Measurements from ENCODE around the gene CNBP. TPM values are rescaled to one million over a fixed set of nuclear protein-coding genes. Genes with fewer than 3 reads are reported as not detected.
"Not testable (repeated sequence)": the region's sequence is repeated elsewhere in the genome, so short reads cannot be mapped to it uniquely, and the experiment has no call there.

The CNBP gene
- total RNA-seq, 1 experiment from 2014 or later: 266 TPM

- CTCF ChIA-PET: interaction anchor here (0.6 to 1.2 kb wide), 6 partner anchors 21 to 716 kb away, joined by 3 to 7 read pairs (median 4); no protein-coding TSS in a partner anchor
- Mint-ChIP-seq H3K27me3 (ENCODE audit: insufficient read depth, unreplicated experiment) (no peaks in the 10 kb centered on the region), H3K27ac (ENCODE audit: unreplicated experiment) (no peak overlapping the region), H3K4me1 (ENCODE audit: low read depth, unreplicated experiment) (peaks cover 7% of the 10 kb centered on the region), H3K4me3 (ENCODE audit: unreplicated experiment) (peak overlapping the region; percentile 65), H3K36me3 (ENCODE audit: insufficient read depth, unreplicated experiment) (no peaks in the 10 kb centered on the region), H3K9me3 (ENCODE audit: unreplicated experiment) (no peaks in the 10 kb centered on the region)
- H3K4me1 ChIP-seq: peaks cover 9% of the 10 kb centered on the region
- no peaks in the 10 kb centered on the region for H3K27me3 ChIP-seq (replicated peaks; ENCODE audit: control insufficient read depth, insufficient read depth, low read length)
- H3K36me3 ChIP-seq (ENCODE audit: control insufficient read depth, insufficient read depth, low read length): no peaks in the 10 kb centered on the region
- no TSS peak for BruUV-seq (replicated peaks)
- intact Hi-C loops (cut with micrococcal nuclease; ENCODE audit: unreplicated experiment): no loop called here
- H3K4me3 ChIP-seq (ENCODE audit: low read depth, low read length): peak overlapping the region; percentile 21
- no peak for TF ChIP-seq CTCF (IDR thresholded peaks at IDR 0.05; ENCODE audit: insufficient read depth in 1 of 2, low read depth in 1 of 2, low read length in 1 of 2, severe bottlenecking in 1 of 2, unreplicated experiment in 1 of 2)
- H3K9me3 ChIP-seq: no peaks in the 10 kb centered on the region
- peak; percentile 54 to 56 for DNase-seq
- POLR2A ChIA-PET: interaction anchor here (0.6 to 0.9 kb wide), 4 partner anchors 39 to 149 kb away, joined by 3 to 10 read pairs (median 4); no protein-coding TSS in a partner anchor
These were observed 41.3 kb upstream of the CNBP start for GRCh38 chr3:129224984-129225393.

GRCh38 chr3:129224387-129224786 is 40.7 kb upstream of the CNBP start:
- not testable (repeated sequence) for H3K4me1 ChIP-seq; BruUV-seq (replicated peaks); H3K4me3 ChIP-seq (ENCODE audit: low read depth, low read length)

GRCh38 chr3:129218742-129219141 is 35.0 kb upstream of the CNBP start:
- intact Hi-C loops (cut with micrococcal nuclease; ENCODE audit: unreplicated experiment): no loop called here
- no peak for DNase-seq
- Histone ChIP-seq H3K9me3 (no peaks in the 10 kb centered on the region), H3K4me1 (no peaks in the 10 kb centered on the region), H3K4me3 (ENCODE audit: low read depth, low read length) (no peak overlapping the region), H3K36me3 (ENCODE audit: control insufficient read depth, insufficient read depth, low read length) (no peaks in the 10 kb centered on the region), H3K27me3 (replicated peaks; ENCODE audit: control insufficient read depth, insufficient read depth, low read length) (no peaks in the 10 kb centered on the region)
- no peak for TF ChIP-seq CTCF (IDR thresholded peaks at IDR 0.05; ENCODE audit: insufficient read depth in 1 of 2, low read depth in 1 of 2, low read length in 1 of 2, severe bottlenecking in 1 of 2, unreplicated experiment in 1 of 2)
- Mint-ChIP-seq H3K27me3 (ENCODE audit: insufficient read depth, unreplicated experiment) (peaks cover 4% of the 10 kb centered on the region), H3K4me1 (ENCODE audit: low read depth, unreplicated experiment) (no peaks in the 10 kb centered on the region), H3K9me3 (ENCODE audit: unreplicated experiment) (no peaks in the 10 kb centered on the region), H3K4me3 (ENCODE audit: unreplicated experiment) (no peak overlapping the region), H3K36me3 (ENCODE audit: insufficient read depth, unreplicated experiment) (no peaks in the 10 kb centered on the region), H3K27ac (ENCODE audit: unreplicated experiment) (no peak overlapping the region)
- no TSS peak for BruUV-seq (replicated peaks)
- POLR2A ChIA-PET: no interaction called here
- CTCF ChIA-PET: no interaction called here

More at GRCh38 chr3:129224387-129224786, 40.7 kb upstream of the CNBP start:
- DNase-seq; H3K36me3 ChIP-seq (ENCODE audit: control insufficient read depth, insufficient read depth, low read length); H3K9me3 Mint-ChIP-seq (ENCODE audit: unreplicated experiment); H3K27me3 ChIP-seq (replicated peaks; ENCODE audit: control insufficient read depth, insufficient read depth, low read length); H3K9me3 ChIP-seq; H3K27ac Mint-ChIP-seq (ENCODE audit: unreplicated experiment); H3K4me1 Mint-ChIP-seq (ENCODE audit: low read depth, unreplicated experiment); H3K4me3 Mint-ChIP-seq (ENCODE audit: unreplicated experiment); intact Hi-C loops (cut with micrococcal nuclease; ENCODE audit: unreplicated experiment); H3K27me3 Mint-ChIP-seq (ENCODE audit: insufficient read depth, unreplicated experiment); H3K36me3 Mint-ChIP-seq (ENCODE audit: insufficient read depth, unreplicated experiment): not testable (repeated sequence)
- ChIA-PET CTCF (interaction anchor here (0.6 to 1.2 kb wide), 6 partner anchors 21 to 717 kb away, joined by 3 to 7 read pairs (median 4); no protein-coding TSS in a partner anchor), POLR2A (interaction anchor here (0.6 to 0.9 kb wide), 4 partner anchors 38 to 148 kb away, joined by 3 to 10 read pairs (median 4); no protein-coding TSS in a partner anchor)
